ENCODE data around the gene MAGOH.
"Not testable (repeated sequence)": the region's sequence is repeated elsewhere in the genome, so short reads cannot be mapped to it uniquely, and the experiment has no call there.

Gene MAGOH

GRCh38 chr1:53238197-53239155, at the start of gene MAGOH:
MAGOH (minus strand) TSS chr1:53238518; CDS start chr1:53238448, 70 bp downstream.
- H3K4me3 ChIP-seq (ENCODE audit: control insufficient read depth, low read depth, low read length): peak within 1 kb of the TSS; percentile 86
- peak; percentile 92 for DNase-seq (ENCODE audit: low read depth)
- no peak for TF ChIP-seq CTCF (conservative IDR thresholded peaks at IDR 0.05; ENCODE audit: control insufficient read depth, insufficient read depth, low read depth, low read length)

- DNase-seq (ENCODE audit: low read depth): no peak
- H3K4me3 ChIP-seq (ENCODE audit: control insufficient read depth, low read depth, low read length): no peak overlapping the region
- no peak for TF ChIP-seq CTCF (conservative IDR thresholded peaks at IDR 0.05; ENCODE audit: control insufficient read depth, insufficient read depth, low read depth, low read length)
Observed at GRCh38 chr1:53286955-53287354, 48.6 kb upstream of the MAGOH start.

GRCh38 chr1:53285969-53286760, 47.8 kb upstream of the MAGOH start:
- no peak for TF ChIP-seq CTCF (conservative IDR thresholded peaks at IDR 0.05; ENCODE audit: control insufficient read depth, insufficient read depth, low read depth, low read length)
- no peak overlapping the region for H3K4me3 ChIP-seq (ENCODE audit: control insufficient read depth, low read depth, low read length)
- no peak for DNase-seq (ENCODE audit: low read depth)

GRCh38 chr1:53285546-53285945, 47.2 kb upstream of the MAGOH start:
- no peak for DNase-seq (ENCODE audit: low read depth)
- no peak for TF ChIP-seq CTCF (conservative IDR thresholded peaks at IDR 0.05; ENCODE audit: control insufficient read depth, insufficient read depth, low read depth, low read length)
- no peak overlapping the region for H3K4me3 ChIP-seq (ENCODE audit: control insufficient read depth, low read depth, low read length)

GRCh38 chr1:53284224-53285020, 46.1 kb upstream of the MAGOH start:
- H3K4me3 ChIP-seq (ENCODE audit: control insufficient read depth, low read depth, low read length): no peak overlapping the region
- DNase-seq (ENCODE audit: low read depth): no peak
- TF ChIP-seq CTCF (conservative IDR thresholded peaks at IDR 0.05; ENCODE audit: control insufficient read depth, insufficient read depth, low read depth, low read length): no peak

- DNase-seq (ENCODE audit: low read depth); H3K4me3 ChIP-seq (ENCODE audit: control insufficient read depth, low read depth, low read length): not testable (repeated sequence)
Observed at GRCh38 chr1:53283156-53283555, 44.8 kb upstream of the MAGOH start.

Data from fibroblast of mammary gland (primary cell).